ENCODE measurements around the gene DUSP6. TPM values are rescaled to one million over a fixed set of nuclear protein-coding genes. Genes with fewer than 3 reads are reported as not detected.

The DUSP6 gene
- total and polyA plus RNA-seq, 2 of the 13 experiments (the other 11 are each of a cell fraction or from before 2014, with no cell fraction given), result 40.9 to 161 TPM

DNA sequence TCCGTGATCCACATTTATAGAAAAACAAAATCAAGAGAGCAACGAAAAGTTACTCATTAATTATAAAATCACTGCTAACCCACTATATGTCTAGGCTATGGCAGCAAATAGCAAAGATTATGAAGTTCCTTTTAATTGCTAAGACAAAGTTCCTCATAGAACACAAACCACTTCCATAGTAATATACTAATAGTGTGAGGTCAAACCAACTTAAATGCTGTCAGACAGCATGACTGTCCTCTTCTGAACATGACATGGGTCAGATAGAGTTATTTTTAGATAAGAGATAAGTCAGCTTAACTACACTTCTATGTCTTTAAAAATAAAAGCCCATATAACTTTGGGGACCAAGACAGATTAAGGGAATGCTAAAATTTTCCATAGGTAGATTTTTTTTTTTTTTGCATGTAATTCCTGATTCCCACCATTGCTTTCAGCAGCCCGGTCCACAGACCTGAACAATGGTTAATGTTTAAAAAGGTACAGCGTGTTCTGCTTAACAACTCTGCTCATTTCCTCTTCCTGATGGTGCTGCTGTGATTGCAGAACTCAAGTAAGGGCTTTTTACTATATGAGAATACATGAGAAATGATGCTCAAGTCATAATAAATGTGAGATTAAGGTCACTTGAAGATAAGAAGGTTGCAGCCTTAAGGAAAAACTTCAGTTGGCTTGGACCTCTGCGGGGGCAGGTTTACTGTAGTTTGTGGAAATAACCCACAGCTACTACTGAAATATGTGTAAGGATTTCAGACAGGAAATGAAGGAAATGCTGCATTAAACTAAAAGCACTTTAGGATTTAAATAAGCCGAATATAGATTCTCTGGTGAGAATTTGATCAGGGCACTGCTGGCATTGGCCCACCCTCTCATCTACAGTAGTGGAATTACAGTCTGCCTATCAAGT, 37.7 kb upstream of the DUSP6 start (continued):
- TF ChIP-seq ZNF660 (CRISPR knock-in tag; IDR thresholded peaks at IDR 0.05; ENCODE audit: borderline replicate concordance, low read depth) (no peak), NFKB2 (CRISPR knock-in tag; IDR thresholded peaks at IDR 0.05; ENCODE audit: borderline replicate concordance) (no peak), EP300 (IDR thresholded peaks at IDR 0.05; ENCODE audit: low read depth in 2 of 2, low read length in 2 of 2) (peak in 1 of 2 experiments; percentile 32; a peak in 1 of 4 replicates), EP300 (CRISPR knock-in tag; IDR thresholded peaks at IDR 0.05; ENCODE audit: borderline replicate concordance) (no peak), HMG20A (CRISPR knock-in tag; IDR thresholded peaks at IDR 0.05; ENCODE audit: borderline replicate concordance) (no peak), HIC2 (CRISPR knock-in tag; IDR thresholded peaks at IDR 0.05; ENCODE audit: low read depth) (no peak), ZFP90 (CRISPR knock-in tag; IDR thresholded peaks at IDR 0.05; ENCODE audit: borderline replicate concordance) (no peak), RXRB (CRISPR knock-in tag; IDR thresholded peaks at IDR 0.05; ENCODE audit: borderline replicate concordance) (0 out of 2 replicates have a peak, but pooled peaks have one; percentile 11), ZNF704 (CRISPR knock-in tag; IDR thresholded peaks at IDR 0.05; ENCODE audit: borderline replicate concordance) (no peak), BRCA1 (CRISPR knock-in tag; IDR thresholded peaks at IDR 0.05) (no peak), NFRKB (IDR thresholded peaks at IDR 0.05) (no peak), AFF4 (CRISPR knock-in tag; IDR thresholded peaks at IDR 0.05) (no peak), U2AF1 (optimal IDR thresholded peaks at IDR 0.05; ENCODE audit: low read depth, low read length) (no peak), CENPT (CRISPR knock-in tag; IDR thresholded peaks at IDR 0.05; ENCODE audit: low read depth) (no peak), ZNF329 (CRISPR knock-in tag; IDR thresholded peaks at IDR 0.05; ENCODE audit: low read depth) (no peak), ELF3 (CRISPR knock-in tag; IDR thresholded peaks at IDR 0.05) (peak; percentile 86), CSRNP1 (CRISPR knock-in tag; IDR thresholded peaks at IDR 0.05) (no peak)
- TF ChIP-seq, protein P1, sequence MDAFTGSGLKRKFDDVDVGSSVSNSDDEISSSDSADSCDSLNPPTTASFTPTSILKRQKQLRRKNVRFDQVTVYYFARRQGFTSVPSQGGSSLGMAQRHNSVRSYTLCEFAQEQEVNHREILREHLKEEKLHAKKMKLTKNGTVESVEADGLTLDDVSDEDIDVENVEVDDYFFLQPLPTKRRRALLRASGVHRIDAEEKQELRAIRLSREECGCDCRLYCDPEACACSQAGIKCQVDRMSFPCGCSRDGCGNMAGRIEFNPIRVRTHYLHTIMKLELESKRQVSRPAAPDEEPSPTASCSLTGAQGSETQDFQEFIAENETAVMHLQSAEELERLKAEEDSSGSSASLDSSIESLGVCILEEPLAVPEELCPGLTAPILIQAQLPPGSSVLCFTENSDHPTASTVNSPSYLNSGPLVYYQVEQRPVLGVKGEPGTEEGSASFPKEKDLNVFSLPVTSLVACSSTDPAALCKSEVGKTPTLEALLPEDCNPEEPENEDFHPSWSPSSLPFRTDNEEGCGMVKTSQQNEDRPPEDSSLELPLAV (CRISPR knock-in tag; conservative IDR thresholded peaks at IDR 0.05; ENCODE audit: low read depth), result no peak
